HL-60 (cell line): ENCODE measurements around the gene DNM3.

Experiments
- DNase-seq, 2 experiments: peaks; one replicate each; pipeline ENCODE4 v3.0.0-alpha.2; 2010 to 2020; ENCODE audit warnings: low read depth in 1 of 2, low spot score in 1 of 2
- H3K27ac ChIP-seq: fragments of 250-450 bp; sonication (Bioruptor Pico); replicated peaks from 2 replicates; pipeline ENCODE4 v1.5.1; 2020; ENCODE audit warnings: mild to moderate bottlenecking, moderate library complexity
- H3K27me3 ChIP-seq: fragments of 250-450 bp; sonication (Bioruptor Pico); 2 replicates; pipeline ENCODE4 v1.5.1; 2021; ENCODE audit warnings: mild to moderate bottlenecking, moderate library complexity; ENCODE audit not compliant: insufficient read depth, poor library complexity, severe bottlenecking
- H3K4me3 ChIP-seq: replicated peaks from 2 replicates; pipeline ENCODE4 v1.5.1; 2011; ENCODE audit warnings: mild to moderate bottlenecking, control low read depth, low read length; ENCODE audit not compliant: insufficient read depth
- CTCF ChIP-seq: IDR thresholded peaks from one replicate; pipeline ENCODE4 v1.5.1; 2011; ENCODE audit warnings: low read length, control low read depth, inconsistent platforms; ENCODE audit not compliant: insufficient read depth
- GABPA ChIP-seq: IDR thresholded peaks from 2 replicates; pipeline ENCODE4 v1.6.1; 2012; ENCODE audit warnings: low read depth
- POLR2AphosphoS5 ChIP-seq: IDR thresholded peaks from 2 replicates; pipeline ENCODE4 v1.6.1; 2012; ENCODE audit warnings: low read depth
- REST ChIP-seq: IDR thresholded peaks from 2 replicates; pipeline ENCODE4 v1.6.1; 2012; ENCODE audit warnings: low read depth; ENCODE audit not compliant: insufficient replicate concordance
- SPI1 ChIP-seq: IDR thresholded peaks from 2 replicates; pipeline ENCODE4 v1.6.1; 2012; ENCODE audit warnings: low read depth, mild to moderate bottlenecking, borderline replicate concordance

The DNM3 gene

GRCh38 chr1:172085317-172085716 is 244.0 kb downstream of the DNM3 start:
- no peak for DNase-seq
- Histone ChIP-seq H3K4me3 (no peak overlapping the region), H3K27me3 (no peaks in the 10 kb centered on the region), H3K27ac (no peak overlapping the region)
- no peak for TF ChIP-seq GABPA
- no peak for TF ChIP-seq POLR2AphosphoS5
- no peak for TF ChIP-seq CTCF
- no peak for TF ChIP-seq REST
- no peak for TF ChIP-seq SPI1

- no peaks in the 10 kb centered on the region for H3K27me3 ChIP-seq
- no peak for TF ChIP-seq GABPA
- TF ChIP-seq SPI1: no peak
- TF ChIP-seq POLR2AphosphoS5: no peak
- TF ChIP-seq REST: no peak
- TF ChIP-seq CTCF: no peak
- H3K27ac ChIP-seq: no peak overlapping the region
- no peak for DNase-seq
- no peak overlapping the region for H3K4me3 ChIP-seq
Observed at GRCh38 chr1:172086137-172086536, 244.8 kb downstream of the DNM3 start.

GRCh38 chr1:172088256-172088655 is 247.0 kb downstream of the DNM3 start:
- no peak for DNase-seq
- H3K27ac ChIP-seq: no peak overlapping the region
- no peak for TF ChIP-seq GABPA
- no peak for TF ChIP-seq REST
- no peak for TF ChIP-seq SPI1
- no peak for TF ChIP-seq POLR2AphosphoS5
- TF ChIP-seq CTCF: no peak
- H3K4me3 ChIP-seq: no peak overlapping the region
- H3K27me3 ChIP-seq: no peaks in the 10 kb centered on the region
